Posterior cingulate gyrus (tissue), 11 donors: ENCODE results near the gene CCDC92.
A peak's percentile ranks its signal among the peaks of the same experiment; 100 is the strongest.

ENCODE experiments used
- DNase-seq, 10 donors: peaks; one replicate each; pipeline versions ENCODE4 v3.0.0 to v3.0.0-alpha.2; 2020 to 2021; ENCODE audit warnings: mixed read lengths in 3 of 10
- intact Hi-C: fragments of 100-400 bp; cut with DNase I; formaldehyde crosslinking; loops from one replicate; pipeline ENCODE4 v1.15.1; 2023

Gene CCDC92

DNA sequence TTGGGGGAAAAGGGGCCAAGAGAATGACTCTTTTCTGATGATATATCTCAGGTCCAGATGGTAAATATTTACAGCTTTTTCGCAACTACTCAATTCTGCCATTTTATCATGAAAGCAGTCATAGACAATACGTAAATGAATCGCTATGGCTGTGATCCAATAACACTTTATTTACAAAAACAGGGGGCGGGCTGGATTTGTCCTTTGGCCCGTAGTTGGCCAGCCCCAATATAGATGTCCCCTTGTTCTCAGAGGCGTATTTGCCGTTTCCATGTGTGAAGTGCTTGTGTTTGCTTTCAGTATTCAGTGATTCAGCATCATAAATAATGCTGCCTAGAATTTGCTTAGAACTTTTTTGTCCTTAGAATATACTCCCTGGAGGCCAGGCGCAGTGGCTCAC, 77.2 kb downstream of the CCDC92 start:
- intact Hi-C loops: no loop called here
- DNase-seq: peak in 1 of 10 donors; percentile 24

DNA sequence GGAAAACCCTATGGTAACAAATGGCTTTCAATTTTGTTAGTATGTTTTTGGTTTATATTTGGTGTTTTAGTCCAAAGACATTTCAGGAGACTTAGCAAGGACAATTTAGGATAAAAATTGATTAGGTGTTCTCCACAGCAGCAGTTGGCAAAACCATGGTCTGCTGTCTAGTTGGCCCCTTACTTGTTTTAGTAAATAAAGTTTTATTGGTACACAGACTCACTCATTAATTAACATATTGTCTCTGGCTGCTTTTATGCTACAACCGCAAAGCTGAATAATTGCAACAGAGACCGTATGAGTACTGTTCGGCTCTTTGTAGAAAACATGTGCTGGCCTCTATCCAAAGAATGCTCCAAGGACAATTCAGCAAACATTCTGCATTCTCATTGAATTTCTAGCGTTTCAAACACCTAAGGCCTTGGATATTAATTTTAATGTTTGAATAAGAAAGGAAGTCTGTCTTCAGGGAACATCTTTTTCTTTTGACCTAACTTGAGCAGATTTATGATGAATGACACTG, 77.7 kb downstream of the CCDC92 start:
- intact Hi-C loops: no loop called here

DNA sequence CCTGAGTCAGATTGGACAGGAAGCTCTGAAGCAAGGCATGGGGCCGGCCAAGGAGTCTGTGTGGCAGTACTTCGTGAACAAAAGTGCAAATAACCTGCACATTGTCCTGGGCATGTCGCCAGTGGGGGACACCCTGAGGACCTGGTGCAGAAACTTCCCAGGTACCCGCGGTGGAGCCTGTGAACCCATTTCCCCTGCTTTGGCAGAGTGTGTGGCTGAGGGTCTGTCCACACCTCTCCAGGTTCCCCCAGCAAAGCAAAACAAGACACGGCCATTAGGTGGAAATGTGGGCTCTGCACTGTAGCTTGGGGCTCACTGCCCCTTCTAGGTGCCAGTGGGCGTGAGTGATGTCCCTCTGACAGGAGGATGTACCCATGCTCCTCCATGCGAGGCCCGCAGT, 79.4 kb downstream of the CCDC92 start:
- intact Hi-C loops: no loop called here
- DNase-seq: peak in 1 of 10 donors; percentile 74

More for the DNA sequence above, 77.7 kb downstream of the CCDC92 start:
- no peak for DNase-seq

DNA sequence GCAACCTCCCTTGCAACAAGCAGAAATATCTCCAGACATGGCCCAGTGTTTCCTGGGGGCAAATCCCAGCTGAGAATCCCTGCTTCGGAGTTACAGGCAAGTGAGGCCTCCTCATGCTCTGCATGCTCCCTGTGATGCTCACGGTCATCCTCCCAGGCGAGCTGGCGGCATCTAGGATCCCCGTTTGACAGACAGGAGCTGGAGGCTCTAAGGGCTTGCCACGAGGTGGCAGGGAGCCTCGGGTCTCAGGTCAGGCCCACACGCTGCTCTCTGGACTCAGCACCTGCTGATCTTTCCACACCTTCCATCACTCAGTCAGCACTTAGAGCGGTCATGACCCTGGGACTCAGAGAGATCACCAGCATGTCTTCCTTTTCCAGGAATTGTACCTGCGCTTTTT, 79.8 kb downstream of the CCDC92 start:
- intact Hi-C loops: no loop called here
- peak in 1 of 10 donors; percentile 47 for DNase-seq

DNA sequence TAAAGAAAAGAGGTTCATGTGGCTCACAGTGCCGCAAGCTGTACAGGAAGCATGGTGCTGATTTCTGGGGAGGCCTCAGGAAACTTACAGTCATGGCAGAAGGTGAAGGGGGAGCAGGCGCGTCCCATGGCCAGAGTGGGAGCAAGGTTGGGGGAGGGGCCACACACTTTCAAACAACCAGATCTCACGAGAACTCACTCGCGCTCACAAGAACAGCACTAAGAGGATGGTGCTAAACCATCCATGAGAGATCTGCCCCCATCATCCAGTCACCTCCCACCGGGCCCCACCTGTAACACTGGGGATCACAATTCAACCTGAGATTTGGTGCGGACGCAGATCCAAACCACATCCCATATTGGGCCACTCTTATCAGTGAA, 80.5 kb downstream of the CCDC92 start:
- intact Hi-C loops: no loop called here
- peak in 1 of 10 donors; percentile 55 for DNase-seq

DNA sequence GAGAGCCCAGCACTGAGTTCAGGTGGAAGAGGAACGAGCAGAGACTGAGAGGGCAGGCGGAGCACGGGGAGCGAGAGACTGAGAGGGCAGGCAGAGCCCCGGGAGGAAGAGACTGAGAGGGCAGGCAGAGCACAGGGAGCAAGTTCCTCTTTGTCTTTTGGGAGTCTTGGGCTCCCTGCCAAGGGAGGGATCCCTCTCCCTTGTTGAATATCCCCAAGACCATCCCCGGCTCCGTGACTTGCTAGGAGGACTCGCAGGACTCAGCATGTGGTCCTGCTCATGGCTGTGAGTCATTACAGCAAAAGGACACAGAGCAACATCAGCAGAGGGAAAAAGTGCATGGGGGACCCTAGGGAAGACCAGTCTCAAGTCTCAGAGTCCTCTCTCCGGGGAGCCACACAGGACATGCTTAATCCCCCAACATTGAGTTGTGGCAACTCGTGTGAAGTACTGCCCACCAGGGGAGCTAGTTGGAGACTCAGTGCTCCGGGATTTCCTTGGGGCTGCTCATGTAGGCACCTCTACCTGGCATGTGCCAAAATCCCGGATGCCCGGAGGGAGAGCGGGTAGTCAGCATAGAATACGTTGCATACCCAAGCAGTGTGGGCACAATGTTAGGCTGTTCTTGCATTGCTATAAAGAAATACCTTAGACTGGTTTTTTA, 81.0 kb downstream of the CCDC92 start:
- intact Hi-C loops: no loop called here
- peak in 1 of 10 donors; percentile 41 for DNase-seq

DNA sequence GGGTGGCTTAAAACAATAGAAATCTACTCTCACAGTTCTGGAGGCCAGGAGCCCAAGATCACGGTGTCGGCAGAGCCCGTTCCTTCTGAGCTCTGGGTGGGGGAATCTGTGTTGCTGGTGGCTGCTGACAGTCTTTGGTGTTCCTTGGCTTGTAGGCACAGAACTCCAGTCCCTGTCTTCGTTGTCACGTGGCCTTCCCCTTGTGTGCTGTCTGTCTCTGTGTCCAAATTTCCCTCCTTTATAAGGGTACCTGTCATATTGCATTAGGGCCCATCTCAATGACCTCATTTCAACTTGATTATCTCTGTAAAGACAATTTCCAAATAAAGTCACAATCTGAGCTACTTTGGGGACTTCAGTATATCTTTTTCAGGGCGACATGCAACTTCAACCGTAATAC, 81.6 kb downstream of the CCDC92 start:
- DNase-seq: peak in 1 of 10 donors; percentile 21
- intact Hi-C loops: no loop called here

DNA sequence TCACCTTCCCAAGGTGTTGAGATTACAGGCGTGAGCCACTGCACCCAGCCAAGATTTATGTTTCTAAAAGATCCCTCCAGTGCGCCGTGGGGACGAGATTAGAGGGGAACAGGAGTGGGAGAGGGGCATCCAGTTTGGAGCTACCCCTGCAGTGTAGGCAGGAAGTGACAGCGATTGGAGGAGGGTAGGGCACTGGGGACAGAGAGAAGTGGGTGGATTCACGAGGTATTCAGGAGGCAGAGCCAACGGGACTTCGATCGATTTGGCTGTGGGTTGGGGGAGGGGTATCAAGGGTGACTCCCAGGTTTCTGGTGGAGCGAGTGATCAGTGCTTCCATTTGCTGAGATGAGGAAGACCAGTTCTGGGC, 82.1 kb downstream of the CCDC92 start:
- intact Hi-C loops: no loop called here
- DNase-seq: peak in 1 of 10 donors; percentile 55

DNA sequence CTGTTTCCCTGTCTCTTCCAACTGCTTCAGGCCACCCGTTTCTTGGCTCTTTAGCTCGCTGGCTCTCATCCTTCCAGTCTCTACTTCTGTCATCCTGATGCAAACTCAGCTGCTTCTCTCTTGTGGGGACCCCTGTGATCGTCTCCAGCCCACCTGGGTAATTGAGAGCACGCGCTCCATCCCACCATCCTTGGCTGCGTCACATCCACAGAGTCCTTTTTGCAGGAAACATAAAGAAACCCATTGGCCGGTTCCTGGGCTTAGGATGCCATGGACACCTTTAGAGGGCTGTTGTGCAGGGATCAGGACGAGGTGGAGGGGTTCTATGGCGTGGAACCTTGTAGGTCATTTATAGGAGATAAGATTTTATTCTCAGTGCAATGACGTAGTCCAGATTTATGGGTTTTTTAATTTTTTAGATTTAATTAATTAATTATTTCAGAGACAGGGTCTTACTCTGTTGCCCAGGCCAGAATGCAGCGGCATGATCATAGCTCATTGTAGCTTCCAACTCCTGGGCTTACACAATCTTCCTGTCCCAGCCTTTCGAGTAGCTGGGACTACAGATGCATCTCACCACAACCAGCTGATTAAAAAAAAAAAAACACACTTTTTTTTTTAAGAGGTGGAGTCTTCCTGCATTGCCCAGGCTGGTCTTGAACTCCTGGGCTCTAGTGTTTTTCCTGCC, 82.6 kb downstream of the CCDC92 start:
- DNase-seq: peak in 1 of 10 donors; percentile 55
- intact Hi-C loops: no loop called here

DNA sequence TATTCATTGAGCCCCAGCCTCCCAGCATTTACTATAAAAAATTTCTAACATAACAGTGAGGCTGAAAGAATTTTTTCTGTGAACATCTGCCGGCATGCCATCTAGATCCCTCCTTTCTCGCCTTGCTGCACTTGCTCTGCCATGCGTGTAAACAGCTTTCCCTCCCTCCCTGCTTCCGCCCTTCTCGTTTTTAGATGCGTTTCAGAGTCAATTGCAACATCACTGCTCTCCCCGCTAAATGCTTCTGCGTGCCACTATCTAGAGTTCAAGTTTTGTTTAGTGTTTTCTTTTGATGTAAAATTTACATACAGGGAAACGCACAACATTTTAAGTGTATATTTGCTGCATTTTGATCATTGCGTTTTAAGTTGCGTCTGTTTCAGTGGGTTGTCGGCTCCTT, 83.6 kb downstream of the CCDC92 start:
- DNase-seq: no peak
- intact Hi-C loops: no loop called here

DNA sequence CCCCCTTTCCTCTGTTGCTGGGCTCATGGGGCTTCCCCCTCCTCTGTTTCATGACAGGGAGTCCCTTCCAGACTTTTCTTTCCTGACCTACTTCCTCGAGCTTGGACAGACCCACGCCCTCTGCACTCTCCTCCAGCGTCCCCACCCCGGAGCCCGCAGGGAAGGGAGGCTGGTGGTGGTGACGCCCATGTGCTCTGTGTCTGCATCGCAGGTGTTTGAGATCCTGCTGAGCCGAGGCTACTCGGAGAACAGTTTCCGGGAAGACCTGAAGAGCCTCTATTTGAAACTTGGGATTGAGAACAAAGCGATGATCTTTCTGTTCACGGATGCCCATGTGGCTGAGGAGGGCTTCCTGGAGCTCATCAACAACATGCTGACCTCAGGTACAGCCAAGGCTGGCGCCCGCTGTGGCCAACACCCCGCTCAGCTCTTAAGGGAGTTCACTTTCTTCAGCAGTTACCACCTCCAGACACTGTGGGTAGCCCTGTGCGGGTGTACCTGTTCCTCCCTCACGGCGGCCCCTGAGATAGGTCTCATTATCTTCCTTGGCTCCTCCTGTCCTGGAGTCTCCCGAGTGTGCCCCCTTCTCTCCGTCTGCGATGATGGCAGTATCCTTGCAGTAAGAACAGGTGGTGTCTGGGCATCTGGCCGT, 85.6 kb downstream of the CCDC92 start:
- intact Hi-C loops: no loop called here
- DNase-seq: no peak

DNA sequence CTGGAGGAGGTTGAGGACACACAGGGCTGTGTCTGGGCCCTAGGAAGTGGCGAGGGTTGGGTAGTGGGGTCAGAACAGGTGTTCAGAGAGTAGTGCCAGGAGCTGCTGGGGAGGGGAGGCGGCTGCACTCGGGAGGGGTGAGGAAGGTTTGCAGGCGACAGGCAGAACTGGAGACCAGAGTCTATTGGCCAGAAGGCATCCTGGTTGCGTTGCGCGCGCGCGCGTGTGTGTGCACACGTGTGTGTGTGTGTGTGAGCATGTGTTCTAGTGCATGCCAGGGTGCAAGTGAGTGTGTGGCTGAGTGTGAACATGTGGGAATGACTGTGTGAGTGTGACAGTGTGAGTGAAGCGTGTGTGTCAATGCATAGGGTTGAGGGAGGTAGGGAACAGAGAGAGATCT, 86.4 kb downstream of the CCDC92 start:
- intact Hi-C loops: no loop called here
- DNase-seq: no peak
